Measurements from ENCODE around the gene HDAC3.

Gene HDAC3

DNA sequence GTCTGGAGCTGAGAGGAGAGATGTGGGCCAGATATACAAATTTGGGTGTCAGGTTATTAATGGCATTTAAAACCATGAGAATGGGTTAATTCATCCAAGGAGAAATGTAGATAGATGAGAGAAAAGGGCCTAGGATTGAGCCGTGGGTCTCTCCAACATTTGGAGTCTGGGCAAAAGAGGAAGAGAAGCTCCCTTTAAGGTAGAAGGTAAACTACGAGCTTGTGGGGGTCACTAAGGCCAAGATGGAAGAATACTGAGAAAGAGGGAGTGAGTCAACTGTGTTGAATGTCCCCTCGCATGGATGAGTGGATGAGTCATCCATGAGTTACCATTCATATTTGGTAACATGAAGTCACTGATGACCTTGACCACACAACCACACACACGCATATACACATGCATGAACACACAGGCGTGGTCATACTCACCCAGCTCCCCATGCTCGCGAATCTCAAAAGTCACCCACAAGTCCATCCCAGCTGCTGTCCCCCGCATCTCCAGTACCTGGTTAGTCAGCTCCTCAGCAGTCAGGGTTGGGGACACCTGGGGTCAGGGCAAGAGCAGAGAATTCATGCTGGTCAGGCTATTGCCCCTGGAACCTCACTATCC lies 21.4 kb upstream of the HDAC3 start:
- DNase-seq: no peak

DNA sequence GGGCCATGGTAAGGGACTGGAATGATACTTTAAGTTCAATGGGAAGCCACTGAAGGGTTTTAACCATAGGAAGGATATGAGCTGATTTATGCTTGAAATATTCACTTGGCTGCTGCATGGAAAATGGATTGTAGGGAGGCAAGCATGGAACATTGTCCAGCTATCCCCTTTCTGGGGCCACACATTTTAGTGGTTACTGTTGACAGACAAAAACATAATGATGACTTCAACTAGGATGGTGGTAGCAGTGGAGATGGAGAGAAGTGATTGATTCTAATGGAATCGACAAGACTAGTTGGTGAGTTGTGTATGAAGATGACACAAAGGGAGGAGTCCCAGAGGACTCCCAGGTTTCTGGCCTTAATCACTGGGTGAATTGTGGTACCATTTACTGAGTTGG lies 20.8 kb upstream of the HDAC3 start:
- DNase-seq: no peak

DNA sequence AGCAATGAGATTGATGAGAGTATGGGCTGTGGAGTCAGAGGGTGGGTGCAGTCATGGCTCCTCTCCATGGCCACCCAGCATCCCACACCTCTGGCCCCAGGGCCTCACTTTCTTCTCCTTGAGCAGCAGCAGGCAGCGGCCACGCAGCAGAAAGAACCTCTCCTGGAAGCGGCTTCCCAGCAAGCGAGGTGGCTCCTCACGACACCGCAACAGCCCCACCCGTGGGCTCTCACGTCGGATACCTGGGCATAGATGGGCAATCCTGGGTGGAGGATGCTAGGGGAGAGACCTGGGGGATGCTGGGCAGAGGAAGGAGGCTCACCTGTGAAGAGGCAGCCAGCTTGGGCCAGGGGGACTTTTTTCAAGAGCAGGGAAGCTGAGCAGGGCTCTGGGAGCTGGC lies 19.7 kb upstream of the HDAC3 start:
- no peak for DNase-seq

DNA sequence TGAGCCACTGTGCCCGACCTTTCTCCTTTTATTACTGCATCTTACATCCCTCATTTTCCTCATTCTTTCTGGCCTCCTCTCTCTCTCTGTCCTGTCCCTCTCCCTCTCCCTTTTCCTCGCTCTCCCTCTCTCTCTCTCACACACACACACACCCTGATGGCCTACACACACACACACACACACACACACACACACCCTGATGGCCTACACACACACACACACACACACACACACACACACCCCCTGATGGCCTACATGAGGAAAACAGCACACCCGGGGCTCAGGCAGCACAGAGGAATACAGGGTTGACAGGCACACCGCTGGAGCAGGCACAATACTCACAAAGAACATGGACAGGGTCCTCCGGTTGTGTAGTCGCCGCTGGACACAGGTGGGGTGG lies 18.4 kb upstream of the HDAC3 start:
- DNase-seq: no peak

DNA sequence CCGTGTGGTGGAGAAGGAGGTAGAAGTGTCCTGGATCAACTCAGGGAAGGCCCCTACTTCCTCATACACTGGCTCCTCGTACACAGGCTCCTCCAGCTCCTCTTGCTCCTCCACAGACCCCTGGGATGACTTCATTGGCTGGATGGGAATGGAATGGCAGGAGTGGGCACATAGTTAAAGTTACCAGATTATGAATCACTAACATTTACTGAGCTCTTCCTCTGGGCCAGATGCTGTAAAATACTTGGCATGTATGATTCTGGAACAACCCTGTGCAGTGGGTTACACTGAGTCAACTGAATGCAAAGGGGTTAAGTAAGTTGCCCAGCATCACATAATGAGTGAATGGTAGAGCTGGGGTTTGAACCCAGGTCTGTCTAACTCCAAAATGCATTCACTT lies 17.6 kb upstream of the HDAC3 start:
- no peak for DNase-seq

DNA sequence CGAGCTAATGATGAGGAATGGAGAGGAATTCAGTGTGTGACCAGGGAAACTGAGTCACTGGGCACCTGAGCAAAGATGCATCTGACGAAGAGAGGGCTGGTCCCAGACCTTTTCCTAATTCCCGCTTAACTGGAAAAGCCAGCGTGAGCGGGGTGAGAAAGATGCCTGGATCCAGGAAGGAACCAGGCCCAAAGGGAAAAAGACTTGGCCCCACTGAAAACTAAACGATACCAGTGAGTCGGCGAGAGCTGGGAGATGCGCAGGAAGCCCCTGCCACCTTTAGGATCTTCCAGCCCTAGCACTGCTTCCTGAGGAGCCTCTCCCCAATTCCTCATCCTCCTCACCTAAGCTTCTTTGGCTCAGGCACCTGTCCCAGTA lies 15.1 kb upstream of the HDAC3 start:
- no peak for DNase-seq

DNA sequence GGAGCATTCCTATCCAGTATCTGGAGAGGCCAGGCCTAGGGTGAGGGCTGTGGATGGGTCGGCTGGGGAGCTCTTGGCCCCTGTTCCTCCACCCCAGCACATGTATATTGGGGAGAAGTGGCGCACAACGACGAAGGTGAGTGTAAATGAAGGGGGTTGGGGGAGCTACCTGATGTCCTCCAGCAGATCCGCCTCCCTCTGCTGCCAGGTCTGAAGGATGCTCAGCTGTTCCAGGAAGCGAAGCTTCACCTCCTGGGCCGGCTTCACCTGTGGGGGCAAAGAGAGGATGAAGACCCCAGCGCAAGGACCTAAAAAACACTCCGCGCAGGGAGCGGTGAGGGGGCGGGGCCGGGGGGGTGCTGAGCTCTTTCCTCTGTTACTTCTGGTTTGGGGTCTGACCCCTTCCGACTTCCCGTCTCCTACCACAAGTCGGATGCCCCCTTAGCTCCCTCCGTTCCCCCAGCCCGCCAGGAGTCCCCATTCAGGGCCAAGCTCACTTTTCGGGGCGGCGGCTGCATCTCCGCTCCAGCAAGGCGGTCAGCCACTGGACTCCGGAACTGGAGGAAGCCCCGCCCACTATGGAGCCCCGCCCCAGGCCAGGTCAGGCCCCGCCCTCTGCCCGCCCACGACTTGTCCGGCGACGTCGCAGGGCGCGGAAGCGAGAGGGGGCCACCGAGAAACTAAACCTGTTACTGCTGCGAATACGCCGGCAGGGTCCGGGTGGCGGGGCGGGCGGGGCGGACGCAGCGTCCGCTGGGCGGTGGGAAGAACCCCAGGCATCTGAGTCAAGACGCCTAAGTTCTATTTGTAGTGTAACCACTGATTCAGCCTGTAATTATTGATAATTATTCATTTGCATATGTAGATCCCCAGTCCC lies 14.4 kb upstream of the HDAC3 start, which contains the start of gene FCHSD1:
FCHSD1 (minus strand) TSS at position 568 of the 877 bp plus-strand sequence; CDS start at position 518, 50 bp downstream.
- peak; percentile 49 for DNase-seq

DNA sequence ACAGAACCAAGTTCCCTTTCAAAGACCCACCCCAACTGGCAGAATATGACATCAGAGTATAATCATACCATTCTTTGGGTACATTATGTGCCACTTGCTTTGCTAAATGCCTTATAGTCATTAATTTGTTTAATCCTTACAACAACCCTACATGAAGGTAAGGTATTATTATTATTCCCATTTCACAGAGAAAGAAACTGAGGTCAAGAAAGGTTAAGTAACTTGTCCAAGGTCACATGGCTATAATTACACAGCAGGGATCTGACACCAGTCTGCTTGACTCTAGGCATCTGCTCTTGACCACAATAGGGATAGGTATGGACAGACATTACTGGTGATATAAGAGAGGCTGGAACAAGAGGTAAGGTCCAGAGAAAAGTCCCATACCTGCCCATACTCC lies 13.3 kb upstream of the HDAC3 start:
- DNase-seq: no peak

DNA sequence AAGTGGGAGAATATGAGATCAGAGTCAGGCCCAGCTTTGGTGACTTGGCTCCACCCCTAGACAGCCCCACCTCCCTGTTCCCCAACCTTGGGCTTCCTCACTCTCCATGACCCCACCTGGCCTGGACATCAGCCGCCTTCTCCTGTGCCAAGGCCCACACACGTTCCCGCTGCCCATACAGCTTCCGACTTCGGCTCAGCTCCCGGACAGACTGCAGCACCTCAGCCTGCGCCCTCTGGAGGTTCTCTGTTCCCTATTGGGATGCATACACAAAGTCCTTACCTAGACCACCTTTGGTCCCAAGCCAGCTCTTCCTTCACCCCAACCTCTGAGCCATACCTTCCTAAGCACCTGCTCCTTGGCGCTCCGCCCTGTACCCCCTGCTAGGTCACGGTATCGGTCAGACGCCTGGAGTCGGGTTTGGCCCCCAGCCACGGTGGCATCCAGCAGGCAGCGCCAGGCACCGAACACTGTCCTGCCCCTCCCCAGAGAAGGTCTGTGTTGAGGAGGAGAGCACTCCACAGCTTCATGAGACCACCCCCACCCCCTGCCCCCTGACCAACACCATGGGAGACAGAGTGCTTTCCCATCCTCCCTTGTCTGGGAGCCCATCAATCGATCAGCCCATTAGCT lies 12.5 kb upstream of the HDAC3 start:
- no peak for DNase-seq

DNA sequence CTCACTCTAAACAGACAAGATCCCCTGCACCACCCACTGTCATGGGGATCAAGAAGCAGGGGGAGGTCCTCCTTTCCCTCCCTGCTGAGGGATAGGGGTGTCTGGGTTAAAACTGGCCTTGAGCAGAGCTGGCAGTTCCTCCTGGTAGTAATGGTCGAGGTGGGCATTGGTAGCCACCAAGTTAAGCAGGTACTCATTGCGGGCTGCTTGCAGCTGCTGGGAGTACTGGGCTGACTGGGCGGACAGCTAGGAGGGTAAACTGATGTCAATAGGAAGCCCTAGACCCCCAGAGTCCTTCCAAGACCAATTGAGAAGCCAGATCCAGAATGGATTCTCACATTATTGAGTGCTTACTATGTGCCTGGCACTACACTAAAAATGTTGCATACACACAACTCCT lies 11.2 kb upstream of the HDAC3 start:
- DNase-seq: no peak

DNA sequence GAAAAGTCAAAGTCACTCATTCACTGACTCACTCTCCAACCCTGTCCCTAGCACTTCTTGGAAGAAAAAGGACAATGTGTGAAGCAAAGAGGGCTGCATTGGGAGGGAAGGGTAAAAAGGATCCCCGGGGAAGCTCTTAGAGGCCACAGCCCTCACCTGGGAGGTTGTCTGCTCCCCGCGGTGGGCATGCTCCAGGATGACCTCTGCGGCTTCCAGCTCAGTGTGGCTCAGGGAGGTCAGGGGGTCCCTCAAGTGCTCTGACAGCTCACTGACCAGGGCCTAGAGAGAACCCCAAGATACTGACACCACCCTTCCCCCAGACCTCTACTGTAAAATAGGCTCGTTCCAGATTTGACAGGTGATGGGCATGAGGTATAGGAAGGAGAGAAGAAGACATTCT lies 10.6 kb upstream of the HDAC3 start:
- no peak for DNase-seq

DNA sequence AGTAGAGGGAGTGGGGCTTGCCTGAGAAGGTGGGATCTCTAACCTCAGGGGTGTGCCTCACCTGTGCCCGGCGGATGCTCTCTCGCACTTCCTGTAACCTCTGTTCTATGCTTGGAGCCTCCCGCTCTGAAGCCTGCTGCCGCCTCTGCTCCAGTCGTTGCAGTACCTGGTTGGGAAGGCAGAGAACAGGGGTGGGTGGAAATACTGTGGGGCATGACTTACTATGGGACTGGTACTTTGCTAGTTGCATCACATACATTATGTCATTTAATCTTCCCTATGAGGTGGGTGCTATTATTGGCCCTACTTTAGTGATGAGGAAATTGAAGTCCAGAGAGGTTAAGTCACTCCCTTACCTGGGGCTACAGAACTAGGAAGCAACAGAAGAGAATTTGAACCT lies 9.4 kb upstream of the HDAC3 start:
- no peak for DNase-seq

DNA sequence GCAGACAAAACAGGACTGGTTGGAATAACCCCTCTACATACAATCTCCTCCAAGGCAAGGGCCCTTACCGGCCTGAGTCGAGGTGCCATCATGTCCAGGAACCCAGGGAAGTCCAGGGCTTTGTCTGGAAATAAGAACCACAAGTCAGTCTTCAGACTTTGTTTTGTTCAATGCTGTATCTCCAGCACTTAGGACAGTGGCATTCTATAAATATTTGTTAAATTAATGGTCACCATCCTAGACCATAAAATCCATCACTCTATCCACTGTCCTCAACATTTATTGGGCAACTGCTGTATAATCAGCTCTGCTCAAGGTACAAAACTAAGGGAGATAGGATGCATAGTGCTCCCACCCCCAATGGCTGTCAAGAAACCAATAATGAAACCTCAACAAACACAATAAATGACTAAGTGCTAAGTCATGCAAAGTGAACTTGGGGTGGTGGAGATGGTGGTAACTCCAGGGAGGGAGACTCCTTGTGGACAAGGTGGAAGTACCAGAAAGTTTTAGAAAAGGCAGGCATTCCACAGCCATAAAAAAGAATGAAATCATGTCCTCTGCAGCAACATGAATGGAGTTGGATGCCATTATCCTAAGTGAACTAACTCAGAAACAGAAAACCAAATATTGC lies 5.1 kb upstream of the HDAC3 start:
- no peak for DNase-seq

DNA sequence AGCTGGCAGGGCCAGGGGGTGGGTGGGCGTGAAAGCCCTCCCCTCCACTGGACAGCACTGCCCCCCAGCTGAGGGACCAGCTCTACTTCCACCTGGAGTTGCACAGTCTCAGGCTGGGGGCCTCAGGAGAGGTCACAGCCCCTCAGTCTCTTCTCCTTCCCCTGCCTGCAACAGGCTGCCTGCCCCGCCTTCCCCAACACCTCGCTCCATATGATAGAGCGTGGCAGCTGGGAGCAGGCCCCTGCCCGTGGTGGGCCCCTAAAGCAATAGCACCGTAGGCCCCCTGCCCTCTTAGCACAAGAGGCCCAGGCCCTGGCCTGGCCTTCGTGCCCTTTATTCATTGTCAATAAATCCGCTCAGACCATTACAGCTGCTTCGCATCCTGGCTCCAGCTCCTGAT lies 4.0 kb upstream of the HDAC3 start:
- no peak for DNase-seq

DNA sequence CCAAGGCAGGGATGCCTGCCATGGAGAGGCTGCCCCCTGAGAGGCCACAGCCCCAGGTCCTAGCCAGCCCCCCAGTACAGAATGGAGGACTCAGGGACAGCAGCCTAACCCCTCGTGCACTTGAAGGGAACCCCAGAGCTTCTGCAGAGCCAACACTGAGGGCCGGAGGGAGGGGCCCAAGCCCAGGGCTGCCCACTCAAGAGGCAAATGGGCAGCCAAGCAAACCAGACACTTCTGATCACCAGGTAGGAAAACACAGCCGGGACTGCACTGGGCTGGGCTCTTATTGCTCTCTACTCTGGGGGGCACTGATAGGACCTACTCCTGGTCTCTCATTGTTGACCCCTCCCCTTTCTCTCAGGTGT lies 3.4 kb upstream of the HDAC3 start:
- DNase-seq: no peak

DNA sequence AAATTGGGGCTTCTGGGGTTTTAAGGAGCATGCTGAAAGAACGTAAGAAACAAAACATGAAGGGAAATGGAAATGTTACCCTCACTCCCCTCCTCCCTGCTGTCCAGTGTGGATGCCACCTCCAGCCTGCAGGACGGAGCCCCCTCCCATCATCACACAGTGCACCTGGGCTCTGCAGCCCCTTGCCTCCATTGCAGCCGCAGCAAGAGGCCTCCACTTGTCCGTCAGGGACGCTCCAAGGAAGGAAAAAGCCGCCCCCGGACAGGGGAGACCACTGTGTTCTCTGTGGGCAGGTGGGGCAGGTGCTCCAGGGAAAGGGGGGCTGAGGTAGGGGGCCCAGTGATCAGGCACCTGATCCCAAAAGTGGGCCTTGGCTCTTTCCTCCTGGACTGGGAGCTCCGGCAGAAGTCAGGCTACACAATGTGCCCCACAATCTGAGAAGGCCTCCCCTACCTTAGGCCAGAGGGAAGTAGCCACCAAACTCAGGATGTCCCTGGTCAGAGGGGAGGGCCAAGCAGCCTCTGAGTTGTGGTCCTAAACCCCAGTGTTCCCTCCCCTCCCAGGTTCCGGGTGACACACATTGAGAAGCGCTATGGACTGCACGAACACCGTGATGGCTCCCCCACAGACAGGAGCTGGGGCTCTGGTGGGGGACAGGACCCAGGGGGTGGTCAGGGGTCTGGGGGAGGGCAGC lies 2.9 kb upstream of the HDAC3 start:
- no peak for DNase-seq

DNA sequence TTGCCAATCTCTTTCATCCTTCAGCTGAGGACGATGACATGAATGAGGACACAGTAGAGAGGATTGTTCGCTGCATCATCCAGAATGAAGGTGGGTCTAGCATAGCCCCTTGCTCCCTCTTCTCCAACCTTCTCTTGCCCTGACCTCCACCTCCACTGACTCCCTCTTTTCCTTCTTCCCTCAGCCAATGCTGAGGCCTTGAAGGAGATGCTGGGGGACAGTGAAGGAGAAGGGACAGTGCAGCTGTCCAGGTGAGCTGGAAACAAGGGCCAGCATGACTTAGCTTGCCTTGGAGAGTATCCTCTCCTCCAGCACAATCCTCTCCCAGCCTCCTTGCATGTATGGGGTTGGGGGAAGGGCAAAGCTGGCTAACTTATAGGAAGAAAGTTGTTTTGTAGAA lies 2.1 kb upstream of the HDAC3 start:
- DNase-seq: no peak

DNA sequence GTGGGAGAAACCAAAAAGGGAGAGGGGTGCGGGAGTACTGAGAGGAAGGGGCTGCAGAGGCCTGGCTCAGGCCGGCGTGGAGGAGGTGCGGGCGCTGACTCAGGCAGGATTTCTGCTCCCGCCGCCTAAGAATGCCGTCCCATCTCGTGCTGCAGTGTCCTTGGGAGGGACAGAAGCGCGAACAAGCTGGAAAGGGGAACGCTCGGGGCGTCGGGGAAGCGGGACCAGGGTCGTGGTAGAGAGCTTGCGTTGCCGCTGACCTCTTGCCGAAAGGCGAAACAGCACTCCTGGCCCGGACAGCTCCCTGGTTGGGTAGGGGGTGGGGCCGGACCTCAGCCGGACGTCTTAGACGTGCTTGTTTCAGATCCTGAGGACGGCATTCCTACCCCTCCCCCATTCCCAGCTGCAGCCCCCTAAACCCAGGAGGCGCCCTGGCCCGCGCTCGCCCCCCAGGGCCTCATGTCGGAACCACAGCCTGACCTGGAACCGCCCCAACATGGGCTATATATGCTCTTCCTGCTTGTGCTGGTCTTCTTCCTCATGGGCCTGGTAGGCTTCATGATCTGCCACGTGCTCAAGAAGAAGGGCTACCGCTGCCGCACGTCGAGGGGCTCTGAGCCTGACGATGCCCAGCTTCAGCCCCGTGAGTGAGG lies 1.2 kb upstream of the HDAC3 start:
- DNase-seq: no peak

DNA sequence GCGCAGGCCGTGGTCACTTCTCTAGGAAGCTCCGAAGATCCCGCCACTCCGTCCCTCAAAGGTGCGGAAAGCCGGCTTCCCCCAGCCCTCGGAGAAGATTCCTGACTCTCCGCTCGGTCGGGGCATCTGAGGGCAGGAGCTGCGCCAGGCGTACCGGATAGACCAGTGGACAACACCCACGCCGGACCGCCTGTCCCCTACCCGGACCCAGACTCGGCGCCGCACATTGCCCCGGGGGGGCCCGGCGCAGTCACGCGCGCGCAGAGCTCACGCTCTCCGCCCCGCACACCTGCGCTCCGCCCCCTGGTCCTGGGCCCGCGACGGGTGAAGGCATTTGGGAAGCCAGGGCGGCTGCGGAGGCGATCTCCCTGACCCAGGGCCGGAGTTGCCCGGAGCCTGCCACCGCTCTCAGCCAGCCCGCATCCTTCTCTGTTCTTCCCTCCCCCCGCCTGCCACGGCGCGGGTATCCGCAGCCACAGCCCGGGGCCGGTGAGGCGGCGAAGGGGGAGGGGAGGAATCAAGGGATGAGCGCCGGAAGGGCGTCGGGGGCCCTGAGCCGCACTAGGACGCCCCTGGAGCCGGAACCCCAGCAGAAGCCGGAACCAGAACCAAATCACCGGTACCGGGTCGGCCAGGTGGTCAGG lies 596 bp upstream of the HDAC3 start:
- DNase-seq: no peak

DNA sequence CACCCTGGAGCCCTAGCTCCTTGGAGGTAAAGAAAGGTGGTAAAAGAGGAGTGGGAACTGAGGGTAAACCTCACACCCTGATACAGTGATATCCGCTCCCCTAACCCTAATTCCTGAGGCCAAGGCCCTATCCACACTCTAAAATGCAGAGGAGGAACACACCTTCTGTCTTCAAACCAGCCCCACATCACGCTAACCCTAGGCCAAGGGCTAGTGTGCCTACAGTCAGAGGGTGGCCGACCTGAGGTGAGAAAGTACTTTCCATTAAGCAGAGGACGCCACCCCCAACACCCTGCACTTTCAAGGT lies 590 bp downstream of the HDAC3 start:
- DNase-seq: no peak

DNA sequence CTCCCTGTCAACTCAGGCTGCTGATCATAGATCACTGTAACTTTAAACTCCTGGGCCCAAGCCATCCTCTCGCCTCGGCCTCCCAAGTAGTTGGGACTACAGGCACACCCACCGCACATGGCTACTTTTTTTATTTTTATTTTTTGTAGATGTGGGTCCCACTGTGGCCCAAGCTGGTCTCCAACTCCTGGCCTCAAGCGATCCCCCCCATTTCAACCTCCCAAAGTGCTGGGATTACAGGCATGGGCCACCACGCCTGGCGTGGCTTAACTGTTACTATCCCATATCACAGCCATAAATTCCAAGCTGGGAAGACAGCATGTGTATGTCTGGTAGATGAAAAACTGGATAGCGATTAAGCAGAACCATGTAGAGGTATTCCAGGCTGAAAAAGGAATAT lies 1.0 kb downstream of the HDAC3 start:
- no peak for DNase-seq

DNA sequence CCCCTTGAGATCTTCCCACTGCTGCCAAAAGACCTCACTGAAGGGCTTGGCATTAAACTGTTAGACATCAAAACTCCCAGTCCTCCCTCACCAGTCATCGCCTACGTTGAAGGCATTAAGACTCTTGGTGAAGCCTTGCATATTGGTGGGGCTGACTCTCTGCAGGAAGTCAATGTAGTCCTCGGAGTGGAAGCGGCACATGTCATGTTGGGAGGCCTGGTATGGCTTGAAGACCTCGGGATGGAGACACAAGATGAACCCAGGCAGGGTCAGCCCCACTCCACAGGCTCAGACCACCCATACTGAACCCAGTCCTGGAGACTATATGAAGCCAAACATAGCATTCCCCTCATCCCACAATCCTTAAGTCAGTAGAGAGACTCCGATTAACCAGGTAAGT lies 1.9 kb downstream of the HDAC3 start:
- no peak for DNase-seq

Data from GOT3 (cell line).